Adipocyte (in vitro differentiated cells): ENCODE data around the gene DMRTC1.
"Not testable (repeated sequence)": the region's sequence is repeated elsewhere in the genome, so short reads cannot be mapped to it uniquely, and the experiment has no call there.

ENCODE experiments used
- DNase-seq: peaks from one replicate; pipeline ENCODE4 v3.0.0-alpha.2; 2015; ENCODE audit warnings: low read depth
- H3K27me3 ChIP-seq: replicated peaks from 2 replicates; pipeline ENCODE4 v1.7.0; 2013; ENCODE audit warnings: mild to moderate bottlenecking, low read length, moderate library complexity; ENCODE audit not compliant: control insufficient read depth, insufficient read depth
- H3K36me3 ChIP-seq: 2 replicates; pipeline ENCODE4 v1.7.0; 2013; ENCODE audit warnings: low read length, mild to moderate bottlenecking, moderate library complexity; ENCODE audit not compliant: control insufficient read depth, insufficient read depth, severe bottlenecking
- H3K4me1 ChIP-seq: 2 replicates; pipeline ENCODE4 v1.7.0; 2013; ENCODE audit warnings: mild to moderate bottlenecking, low read length, moderate library complexity; ENCODE audit not compliant: control insufficient read depth, insufficient read depth
- H3K4me3 ChIP-seq: 2 replicates; pipeline ENCODE4 v1.7.0; 2013; ENCODE audit warnings: mild to moderate bottlenecking, low read length, moderate library complexity
- H3K9ac ChIP-seq: 2 replicates; pipeline ENCODE4 v1.7.0; 2013; ENCODE audit warnings: mild to moderate bottlenecking, low read length, moderate library complexity
- H3K9me3 ChIP-seq: 2 replicates; pipeline ENCODE4 v1.7.0; 2013; ENCODE audit warnings: mild to moderate bottlenecking, low read length, moderate library complexity; ENCODE audit not compliant: control insufficient read depth

DMRTC1 gene

GRCh38 chrX:72943819-72944169 is at the start of gene DMRTC1:
TSS of gene DMRTC1 (minus strand) at chrX:72943837. CDS start at chrX:72875694, 68,143 bp downstream.
- not testable (repeated sequence) for H3K4me3 ChIP-seq, H3K9ac ChIP-seq, DNase-seq, H3K36me3 ChIP-seq, H3K27me3 ChIP-seq, H3K4me1 ChIP-seq, H3K9me3 ChIP-seq

- H3K9me3 ChIP-seq: peaks cover 11% of the 10 kb centered on the region
- H3K36me3 ChIP-seq, H3K27me3 ChIP-seq, DNase-seq, H3K9ac ChIP-seq, H3K4me3 ChIP-seq, H3K4me1 ChIP-seq: not testable (repeated sequence)
These were observed 37.3 kb upstream of the DMRTC1 start for GRCh38 chrX:72980894-72981469.

- H3K27me3 ChIP-seq, H3K9me3 ChIP-seq, H3K4me1 ChIP-seq, H3K36me3 ChIP-seq, H3K9ac ChIP-seq, DNase-seq, H3K4me3 ChIP-seq: not testable (repeated sequence)
These were observed 31.2 kb upstream of the DMRTC1 start for GRCh38 chrX:72974885-72975284.

- not testable (repeated sequence) for H3K36me3 ChIP-seq, H3K9ac ChIP-seq, H3K4me1 ChIP-seq, H3K27me3 ChIP-seq, H3K9me3 ChIP-seq, DNase-seq, H3K4me3 ChIP-seq
These were observed 28.2 kb upstream of the DMRTC1 start for GRCh38 chrX:72971859-72972258.

- not testable (repeated sequence) for H3K9me3 ChIP-seq, DNase-seq, H3K36me3 ChIP-seq, H3K4me1 ChIP-seq, H3K9ac ChIP-seq, H3K27me3 ChIP-seq, H3K4me3 ChIP-seq
These were observed 16.3 kb upstream of the DMRTC1 start for GRCh38 chrX:72959971-72960370.

GRCh38 chrX:72943035-72943818 is 410 bp downstream of the DMRTC1 start:
- not testable (repeated sequence) for H3K9ac ChIP-seq, DNase-seq, H3K36me3 ChIP-seq, H3K9me3 ChIP-seq, H3K4me1 ChIP-seq, H3K27me3 ChIP-seq, H3K4me3 ChIP-seq

- H3K4me1 ChIP-seq, H3K9ac ChIP-seq, H3K36me3 ChIP-seq, DNase-seq, H3K9me3 ChIP-seq, H3K4me3 ChIP-seq, H3K27me3 ChIP-seq: not testable (repeated sequence)
These were observed 1.4 kb downstream of the DMRTC1 start for GRCh38 chrX:72942272-72942671.

- H3K9me3 ChIP-seq, DNase-seq, H3K36me3 ChIP-seq, H3K27me3 ChIP-seq, H3K4me3 ChIP-seq, H3K9ac ChIP-seq, H3K4me1 ChIP-seq: not testable (repeated sequence)
These were observed 5.7 kb downstream of the DMRTC1 start, which contains the start of gene FAM236A for GRCh38 chrX:72937906-72938305. TSS of gene FAM236A (plus strand) at chrX:72938206. CDS start at chrX:72938263, 57 bp downstream.

GRCh38 chrX:72936882-72937455 is 6.7 kb downstream of the DMRTC1 start:
- H3K4me3 ChIP-seq, H3K9ac ChIP-seq, H3K9me3 ChIP-seq, H3K36me3 ChIP-seq, H3K4me1 ChIP-seq, DNase-seq, H3K27me3 ChIP-seq: not testable (repeated sequence)

- H3K9ac ChIP-seq, H3K27me3 ChIP-seq, H3K4me3 ChIP-seq, H3K4me1 ChIP-seq, H3K9me3 ChIP-seq, DNase-seq, H3K36me3 ChIP-seq: not testable (repeated sequence)
These were observed 7.2 kb downstream of the DMRTC1 start for GRCh38 chrX:72936455-72936854.

- not testable (repeated sequence) for H3K9me3 ChIP-seq, H3K4me1 ChIP-seq, H3K36me3 ChIP-seq, H3K4me3 ChIP-seq, DNase-seq, H3K27me3 ChIP-seq, H3K9ac ChIP-seq
These were observed 11.4 kb downstream of the DMRTC1 start for GRCh38 chrX:72932283-72932682.
